Measurements from ENCODE around the gene CFAP251. TPM values are rescaled to one million over a fixed set of nuclear protein-coding genes. Genes with fewer than 3 reads are reported as not detected.

CFAP251 gene
- total RNA-seq, 4 donors from 2014 or later: 0.49 to 4.9 (median 0.61) TPM

GRCh38 chr12:121939186-121939585 is 20.8 kb downstream of the CFAP251 start:
- in situ Hi-C loops (cut with MboI; ENCODE audit: low sequenced_read_pairs in 4 of 4) (no loop called here), intact Hi-C loops (cut with DNase I; ENCODE audit: low total_unique reads) (no loop called here)
- no peak overlapping the region for H3K27ac ChIP-seq
- ATAC-seq (no peak), DNase-seq (no peak)
- H3K36me3 ChIP-seq: no peaks in the 10 kb centered on the region
- no peaks in the 10 kb centered on the region for H3K27me3 ChIP-seq
- TF ChIP-seq, protein P1, sequence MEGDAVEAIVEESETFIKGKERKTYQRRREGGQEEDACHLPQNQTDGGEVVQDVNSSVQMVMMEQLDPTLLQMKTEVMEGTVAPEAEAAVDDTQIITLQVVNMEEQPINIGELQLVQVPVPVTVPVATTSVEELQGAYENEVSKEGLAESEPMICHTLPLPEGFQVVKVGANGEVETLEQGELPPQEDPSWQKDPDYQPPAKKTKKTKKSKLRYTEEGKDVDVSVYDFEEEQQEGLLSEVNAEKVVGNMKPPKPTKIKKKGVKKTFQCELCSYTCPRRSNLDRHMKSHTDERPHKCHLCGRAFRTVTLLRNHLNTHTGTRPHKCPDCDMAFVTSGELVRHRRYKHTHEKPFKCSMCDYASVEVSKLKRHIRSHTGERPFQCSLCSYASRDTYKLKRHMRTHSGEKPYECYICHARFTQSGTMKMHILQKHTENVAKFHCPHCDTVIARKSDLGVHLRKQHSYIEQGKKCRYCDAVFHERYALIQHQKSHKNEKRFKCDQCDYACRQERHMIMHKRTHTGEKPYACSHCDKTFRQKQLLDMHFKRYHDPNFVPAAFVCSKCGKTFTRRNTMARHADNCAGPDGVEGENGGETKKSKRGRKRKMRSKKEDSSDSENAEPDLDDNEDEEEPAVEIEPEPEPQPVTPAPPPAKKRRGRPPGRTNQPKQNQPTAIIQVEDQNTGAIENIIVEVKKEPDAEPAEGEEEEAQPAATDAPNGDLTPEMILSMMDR (IDR thresholded peaks at IDR 0.05 in 4 of 5, conservative IDR thresholded peaks at IDR 0.05 in 1 of 5): no peak
- no peak for TF ChIP-seq POLR2A (IDR thresholded peaks at IDR 0.05)
- H3K4me3 ChIP-seq: no peak overlapping the region
- H3K4me1 ChIP-seq: no peaks in the 10 kb centered on the region
- H3K9me3 ChIP-seq: no peaks in the 10 kb centered on the region

DNA sequence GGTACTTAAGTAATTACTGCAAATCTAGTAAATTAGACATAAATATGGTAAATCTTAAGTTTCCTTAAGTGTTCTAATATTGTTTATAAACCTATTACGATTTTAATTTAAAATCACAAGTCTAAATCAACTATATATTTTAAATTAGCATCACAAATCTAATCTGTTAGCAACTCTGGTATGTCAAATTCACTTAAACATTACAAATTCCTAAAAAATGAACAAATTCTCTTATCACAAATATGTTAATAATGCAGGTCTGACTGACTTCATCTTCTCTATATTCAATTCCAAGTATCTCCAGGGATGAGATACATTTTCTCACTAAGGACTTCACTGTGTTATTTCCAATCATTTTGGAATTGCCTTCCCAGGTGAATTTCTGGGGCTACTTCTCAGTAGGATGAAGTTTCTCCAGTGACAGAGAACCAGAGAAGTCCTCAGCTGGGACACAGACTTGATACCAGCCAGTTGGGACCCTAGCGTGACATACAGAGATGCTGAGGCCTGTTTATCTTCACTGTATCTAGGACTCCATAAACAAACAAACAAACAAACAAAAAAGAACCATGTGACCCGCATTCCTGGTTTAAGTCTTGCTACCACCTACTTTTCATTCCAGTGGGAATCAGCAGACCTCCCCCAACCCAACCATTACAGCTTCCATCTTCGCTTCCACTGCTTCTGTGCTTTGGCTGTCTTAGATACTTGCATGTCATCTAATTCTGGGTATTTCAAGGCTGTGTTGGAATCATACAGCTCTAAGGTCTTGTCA is 21.8 kb downstream of the CFAP251 start:
- Histone ChIP-seq H3K4me3 (no peak overlapping the region), H3K36me3 (no peaks in the 10 kb centered on the region), H3K4me1 (no peaks in the 10 kb centered on the region), H3K9me3 (no peaks in the 10 kb centered on the region), H3K27me3 (no peaks in the 10 kb centered on the region), H3K27ac (no peak overlapping the region)
- in situ Hi-C loops (cut with MboI; ENCODE audit: low sequenced_read_pairs in 4 of 4): no loop called here
- no peak for DNase-seq
- intact Hi-C loops (cut with DNase I; ENCODE audit: low total_unique reads): no loop called here
- no peak for TF ChIP-seq POLR2A (IDR thresholded peaks at IDR 0.05)
- TF ChIP-seq, protein P1 (IDR thresholded peaks at IDR 0.05 in 4 of 5, conservative IDR thresholded peaks at IDR 0.05 in 1 of 5): no peak
- no peak for ATAC-seq

DNA sequence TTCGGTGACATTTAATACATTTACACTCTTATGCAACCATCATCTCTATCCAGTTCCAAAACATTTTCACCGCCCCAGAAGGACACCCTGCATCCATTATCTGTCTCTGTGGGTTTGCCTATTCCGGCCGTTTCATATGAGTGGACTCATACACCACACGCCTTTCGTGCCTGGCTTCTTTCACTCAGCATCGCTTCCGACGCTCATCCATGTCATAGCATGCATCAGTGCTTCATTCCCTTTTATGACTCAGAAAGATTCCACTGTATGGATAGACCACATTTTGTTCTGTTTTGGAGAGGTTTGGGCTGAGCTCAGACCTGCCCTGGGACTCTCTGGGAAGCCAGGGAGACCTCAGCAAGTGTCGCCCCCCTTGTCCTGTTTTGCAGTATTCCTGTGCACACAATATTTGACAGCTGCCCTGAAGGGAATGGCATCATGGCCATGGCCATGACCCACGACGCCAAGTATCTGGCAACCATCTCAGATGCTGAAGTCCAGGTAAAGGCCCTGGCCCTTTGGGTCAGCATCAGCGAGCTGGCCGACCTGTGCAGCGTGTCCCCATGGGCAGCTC is 23.8 kb downstream of the CFAP251 start:
- intact Hi-C loops (cut with DNase I; ENCODE audit: low total_unique reads) (no loop called here), in situ Hi-C loops (cut with MboI; ENCODE audit: low sequenced_read_pairs in 4 of 4) (no loop called here)
- Histone ChIP-seq H3K27ac (no peak overlapping the region), H3K4me3 (no peak overlapping the region), H3K4me1 (no peaks in the 10 kb centered on the region), H3K36me3 (no peaks in the 10 kb centered on the region), H3K9me3 (no peaks in the 10 kb centered on the region), H3K27me3 (no peaks in the 10 kb centered on the region)
- TF ChIP-seq, protein P1 (IDR thresholded peaks at IDR 0.05 in 4 of 5, conservative IDR thresholded peaks at IDR 0.05 in 1 of 5): no peak
- TF ChIP-seq POLR2A (IDR thresholded peaks at IDR 0.05): no peak
- no peak for DNase-seq
- ATAC-seq: no peak

DNA sequence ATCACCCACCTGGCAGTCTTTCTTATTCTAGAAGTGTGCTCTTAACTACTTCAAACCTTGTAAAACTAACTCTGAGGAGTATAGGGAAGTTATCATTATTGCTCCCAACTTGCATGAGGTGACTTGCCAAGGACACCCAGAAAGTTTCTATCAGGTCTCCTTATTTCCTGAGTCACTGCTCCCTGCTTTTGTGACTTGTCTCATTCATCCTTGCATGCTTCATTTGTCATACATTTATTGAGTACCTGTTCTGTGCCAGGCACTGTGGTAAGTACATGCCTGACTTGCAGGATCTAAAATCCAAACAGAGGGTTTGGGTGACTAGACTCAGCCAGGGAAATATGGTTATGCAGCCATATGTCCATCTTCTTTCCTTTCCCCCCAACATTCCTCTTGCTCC is 25.5 kb downstream of the CFAP251 start:
- H3K36me3 ChIP-seq: no peaks in the 10 kb centered on the region
- ATAC-seq (no peak), DNase-seq (no peak)
- H3K27me3 ChIP-seq: no peaks in the 10 kb centered on the region
- H3K4me3 ChIP-seq: no peak overlapping the region
- H3K27ac ChIP-seq: no peak overlapping the region
- no peaks in the 10 kb centered on the region for H3K9me3 ChIP-seq
- in situ Hi-C loops (cut with MboI; ENCODE audit: low sequenced_read_pairs in 4 of 4) (no loop called here), intact Hi-C loops (cut with DNase I; ENCODE audit: low total_unique reads) (no loop called here)
- H3K4me1 ChIP-seq: no peaks in the 10 kb centered on the region
- TF ChIP-seq, protein P1 (IDR thresholded peaks at IDR 0.05 in 4 of 5, conservative IDR thresholded peaks at IDR 0.05 in 1 of 5): no peak

Data from gastrocnemius medialis (tissue), 4 donors.